Right lobe of liver (tissue), 6 donors: ENCODE data around the gene MRPL40. TPM values are rescaled to one million over a fixed set of nuclear protein-coding genes. Genes with fewer than 3 reads are reported as not detected.

Source experiments
- ATAC-seq, 4 donors: fragments of 200-7000 bp; cut with Tn5 transposase; one replicate each; pipeline ENCODE4 v1.9.1; 2020; ENCODE audit warnings: mild to moderate bottlenecking in 4 of 4, moderate library complexity in 4 of 4
- DNase-seq, 3 donors: peaks; one replicate each; pipeline ENCODE4 v3.0.0-alpha.2; 2020
- H3K27ac ChIP-seq, 3 donors: fragments of 200-600 bp; one replicate each; pipeline ENCODE4 v1.8.0; 2022
- H3K27me3 ChIP-seq, 2 donors: fragments of 200-600 bp; one replicate each; pipeline ENCODE4 v1.8.0; 2022
- H3K36me3 ChIP-seq, 4 donors: fragments of 200-600 bp; sonication (generic) in 1 of 4; one replicate each; pipeline versions ENCODE4 v1.5.1 to v1.8.0; 2017 to 2022; ENCODE audit warnings: control low read depth in 1 of 4
- H3K4me1 ChIP-seq, 4 donors: fragments of 200-600 bp; sonication (generic) in 1 of 4; one replicate each; pipeline versions ENCODE4 v1.5.1 to v1.8.0; 2017 to 2022; ENCODE audit warnings: control low read depth in 1 of 4
- H3K4me3 ChIP-seq, 3 donors: fragments of 200-600 bp; one replicate each; pipeline ENCODE4 v1.8.0; 2022
- H3K9me3 ChIP-seq, 4 donors: fragments of 200-600 bp; sonication (generic) in 1 of 4; one replicate each; pipeline versions ENCODE4 v1.5.1 to v1.8.0; 2017 to 2022; ENCODE audit warnings: control low read depth in 1 of 4
- POLR2A ChIP-seq: fragments of 450-650 bp; IDR thresholded peaks from one replicate; pipeline ENCODE4 v1.6.1; 2017; ENCODE audit warnings: antibody characterized with exemption, mild to moderate bottlenecking
- WGBS: methylation state at CpG from one replicate; pipeline ENCODE4 v1.1.6; 2018; ENCODE audit warnings: low coverage, low lambda C conversion rate; ENCODE audit not compliant: insufficient coverage; ENCODE audit errors: missing lambda C conversion rate; 5-methylcytosine and 5-hydroxymethylcytosine counted together
- intact Hi-C, 2 donors: fragments of 100-400 bp; cut with DNase I; formaldehyde crosslinking; loops; one replicate each; pipeline versions ENCODE4 v1.11.2 to v1.14.1; 2022
- total RNA-seq, 6 experiments: library from RNA; depleted of rRNA in 2 of 6; stranded (reverse); fragments of >200 nt in 2 of 6; fragmentation: NEBNext Ultra II Directional in 3 of 6; extraction: Animal tissue kit (Norgen Biotek cat#: 25700) in 3 of 6; gene quantifications; one replicate each; pipeline versions ENCODE4 v1.1.0 to v1.2.4, GENCODE V29; 2016 to 2023
- TF ChIP-seq, protein P1 (sequence below), 4 donors: fragments of 200-600 bp in 3 of 4; fragments of 450-650 bp in 1 of 4; IDR thresholded peaks; one replicate each; pipeline versions ENCODE4 v1.5.1 to v1.8.0; 2016 to 2022; ENCODE audit warnings: antibody characterized with exemption in 4 of 4, mild to moderate bottlenecking in 2 of 4
- donor health status: DM: no; HTN: yes; CAD: no.
- donor health status: DM: no; HTN: no; CAD: no.
- donor health status: DM: no; HTN: no; CAD: no.
- donor health status: DM: no; HTN: yes; CAD: no.
- donor health status: DM: no; HTN: yes; CAD: no.

The MRPL40 gene
- total RNA-seq, 6 experiments from 2014 or later, result 23.6 to 38.8 (median 27.8) TPM

DNA sequence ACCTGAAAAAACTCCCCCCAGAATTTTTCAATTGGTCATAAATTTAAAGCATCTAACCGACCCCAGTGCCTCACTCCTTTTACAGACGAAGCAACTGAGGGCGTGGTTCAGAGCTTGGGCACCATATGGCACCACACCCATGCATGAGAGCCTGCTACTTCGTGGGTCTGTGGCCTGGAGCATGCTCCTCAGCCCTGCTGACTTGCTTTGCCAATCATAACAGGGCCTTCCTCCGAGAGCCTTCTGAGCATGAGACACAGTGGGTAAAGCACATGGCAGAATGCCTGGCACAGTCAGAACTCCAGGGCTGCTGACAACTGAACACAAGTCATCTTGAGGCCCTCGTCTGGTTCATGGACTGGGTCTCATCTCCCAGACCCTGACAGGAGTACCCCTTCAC is 34.1 kb upstream of the MRPL40 start:
- no peak overlapping the region for H3K27ac ChIP-seq
- WGBS, result 84% methylated on average over 6 of the region's 6 CpGs
- intact Hi-C loops, result no loop called here
- ATAC-seq (peak in 1 of 4 donors; percentile 30), DNase-seq (peak in 1 of 3 donors; percentile 32)
- H3K4me1 ChIP-seq, result no peaks in the 10 kb centered on the region
- no peak for TF ChIP-seq POLR2A
- TF ChIP-seq, protein P1, sequence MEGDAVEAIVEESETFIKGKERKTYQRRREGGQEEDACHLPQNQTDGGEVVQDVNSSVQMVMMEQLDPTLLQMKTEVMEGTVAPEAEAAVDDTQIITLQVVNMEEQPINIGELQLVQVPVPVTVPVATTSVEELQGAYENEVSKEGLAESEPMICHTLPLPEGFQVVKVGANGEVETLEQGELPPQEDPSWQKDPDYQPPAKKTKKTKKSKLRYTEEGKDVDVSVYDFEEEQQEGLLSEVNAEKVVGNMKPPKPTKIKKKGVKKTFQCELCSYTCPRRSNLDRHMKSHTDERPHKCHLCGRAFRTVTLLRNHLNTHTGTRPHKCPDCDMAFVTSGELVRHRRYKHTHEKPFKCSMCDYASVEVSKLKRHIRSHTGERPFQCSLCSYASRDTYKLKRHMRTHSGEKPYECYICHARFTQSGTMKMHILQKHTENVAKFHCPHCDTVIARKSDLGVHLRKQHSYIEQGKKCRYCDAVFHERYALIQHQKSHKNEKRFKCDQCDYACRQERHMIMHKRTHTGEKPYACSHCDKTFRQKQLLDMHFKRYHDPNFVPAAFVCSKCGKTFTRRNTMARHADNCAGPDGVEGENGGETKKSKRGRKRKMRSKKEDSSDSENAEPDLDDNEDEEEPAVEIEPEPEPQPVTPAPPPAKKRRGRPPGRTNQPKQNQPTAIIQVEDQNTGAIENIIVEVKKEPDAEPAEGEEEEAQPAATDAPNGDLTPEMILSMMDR (IDR thresholded peaks at IDR 0.05), result no peak
- H3K27me3 ChIP-seq, result no peaks in the 10 kb centered on the region
- H3K9me3 ChIP-seq, result no peaks in the 10 kb centered on the region
- H3K36me3 ChIP-seq, result peaks cover 0 to 75% (median 20%) of the 10 kb centered on the region in 4 donors
- H3K4me3 ChIP-seq, result no peak overlapping the region

DNA sequence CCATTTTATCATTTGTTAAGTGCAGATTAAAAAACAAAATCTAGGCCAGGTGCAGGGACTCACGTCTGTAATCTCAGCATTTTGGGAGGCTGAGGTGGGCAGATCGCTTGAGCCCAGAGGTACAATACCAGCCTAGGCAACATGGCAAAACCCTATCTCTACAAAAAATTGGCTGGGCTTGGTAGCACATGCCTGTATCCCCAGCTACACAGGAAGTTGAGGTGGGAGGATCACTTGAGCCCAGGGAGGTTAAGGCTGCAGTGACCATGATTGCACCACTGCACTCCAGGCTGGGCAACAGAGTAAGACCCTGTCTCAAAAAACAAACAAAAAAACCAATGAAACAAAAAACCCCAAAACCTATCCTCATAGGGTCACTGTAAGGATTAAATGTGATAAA is 33.7 kb upstream of the MRPL40 start:
- no peak for ATAC-seq
- no peak overlapping the region for H3K4me3 ChIP-seq
- no peaks in the 10 kb centered on the region for H3K4me1 ChIP-seq
- TF ChIP-seq, protein P1 (IDR thresholded peaks at IDR 0.05), result no peak
- no peak overlapping the region for H3K27ac ChIP-seq
- no peaks in the 10 kb centered on the region for H3K27me3 ChIP-seq
- H3K36me3 ChIP-seq, result peaks cover 0 to 71% (median 18%) of the 10 kb centered on the region in 4 donors
- DNase-seq, result peak in 1 of 3 donors; percentile 4
- H3K9me3 ChIP-seq, result no peaks in the 10 kb centered on the region
- 83% methylated on average over 2 of the region's 2 CpGs for WGBS
- intact Hi-C loops, result no loop called here

- Histone ChIP-seq H3K4me1 (peaks cover 0 to 12% (median 3%) of the 10 kb centered on the region in 4 donors), H3K27me3 (no peaks in the 10 kb centered on the region), H3K27ac (no peak overlapping the region), H3K4me3 (no peak overlapping the region), H3K9me3 (no peaks in the 10 kb centered on the region), H3K36me3 (peaks cover 0 to 58% (median 17%) of the 10 kb centered on the region in 4 donors)
- DNase-seq (peak in 1 of 3 donors; percentile 22), ATAC-seq (no peak)
- TF ChIP-seq, protein P1 (IDR thresholded peaks at IDR 0.05), result no peak
- no peak for TF ChIP-seq POLR2A
- whole genome bisulfite sequencing, result 95% methylated on average over 5 of the region's 6 CpGs
- intact Hi-C loops, result no loop called here
Measured at GRCh38 chr22:19400881-19401280, 31.5 kb upstream of the MRPL40 start.

DNA sequence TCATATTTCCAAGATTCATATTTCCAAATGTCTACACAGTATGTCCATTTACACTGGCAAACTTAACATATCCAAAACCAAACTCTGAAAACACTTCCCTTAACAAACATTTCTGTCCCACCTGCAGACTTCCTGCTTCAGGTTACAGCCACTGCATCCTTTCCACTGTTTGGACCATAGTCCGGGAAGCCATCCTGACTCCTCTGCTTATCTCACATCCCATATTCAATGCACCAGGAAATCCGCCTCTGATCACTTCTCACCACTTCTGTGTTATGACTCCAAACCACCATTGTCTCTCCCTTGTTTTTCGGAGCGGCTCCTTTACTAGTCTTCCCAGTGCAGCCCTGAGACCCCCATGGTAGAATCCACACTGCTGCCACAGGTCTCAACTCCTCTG is 30.9 kb upstream of the MRPL40 start:
- intact Hi-C loops, result no loop called here
- peaks cover 3 to 57% (median 16%) of the 10 kb centered on the region in 4 donors for H3K36me3 ChIP-seq

More for the DNA sequence above, 30.9 kb upstream of the MRPL40 start:
- 100% methylated on average over 4 of the region's 4 CpGs for WGBS
- Histone ChIP-seq H3K27ac (no peak overlapping the region), H3K9me3 (no peaks in the 10 kb centered on the region), H3K4me3 (no peak overlapping the region), H3K4me1 (peaks cover 0 to 17% (median 3%) of the 10 kb centered on the region in 4 donors), H3K27me3 (no peaks in the 10 kb centered on the region)
- TF ChIP-seq, protein P1 (IDR thresholded peaks at IDR 0.05), result no peak
- TF ChIP-seq POLR2A, result no peak
- DNase-seq (no peak), ATAC-seq (no peak)
